ENCODE measurements around the gene RASL10B.

Gene RASL10B, protein sequence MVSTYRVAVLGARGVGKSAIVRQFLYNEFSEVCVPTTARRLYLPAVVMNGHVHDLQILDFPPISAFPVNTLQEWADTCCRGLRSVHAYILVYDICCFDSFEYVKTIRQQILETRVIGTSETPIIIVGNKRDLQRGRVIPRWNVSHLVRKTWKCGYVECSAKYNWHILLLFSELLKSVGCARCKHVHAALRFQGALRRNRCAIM

GRCh38 chr17:35731239-35731916 is at the start of gene RASL10B:
TSS of gene RASL10B (plus strand) at chr17:35731639. CDS start at chr17:35735185, 3,546 bp downstream.
- Histone ChIP-seq H3K27ac (no peak within 1 kb of the TSS), H3K9me3 (no peaks in the 10 kb centered on the region), H3K36me3 (peaks cover 30% of the 10 kb centered on the region), H3K4me3 (ENCODE audit: low read depth in 1 of 2, low read length in 1 of 2) (no peak within 1 kb of the TSS), H3K27me3 (peaks cover 52% of the 10 kb centered on the region), H3K4me1 (ENCODE audit: control insufficient read depth in 1 of 2, insufficient read depth in 1 of 2, low read depth in 1 of 2, low read length in 1 of 2) (peaks cover 0 to 6% of the 10 kb centered on the region in 2 experiments)
- TF ChIP-seq CTCF (IDR thresholded peaks at IDR 0.05), result no peak

GRCh38 chr17:35683591-35683990 is 47.8 kb upstream of the RASL10B start:
- Histone ChIP-seq H3K27ac (no peak overlapping the region), H3K36me3 (peaks cover 72% of the 10 kb centered on the region), H3K27me3 (no peaks in the 10 kb centered on the region), H3K4me3 (ENCODE audit: low read depth in 1 of 2, low read length in 1 of 2) (no peak overlapping the region), H3K9me3 (no peaks in the 10 kb centered on the region), H3K4me1 (ENCODE audit: control insufficient read depth in 1 of 2, insufficient read depth in 1 of 2, low read depth in 1 of 2, low read length in 1 of 2) (no peaks in the 10 kb centered on the region)
- no peak for TF ChIP-seq CTCF (IDR thresholded peaks at IDR 0.05)

DNA sequence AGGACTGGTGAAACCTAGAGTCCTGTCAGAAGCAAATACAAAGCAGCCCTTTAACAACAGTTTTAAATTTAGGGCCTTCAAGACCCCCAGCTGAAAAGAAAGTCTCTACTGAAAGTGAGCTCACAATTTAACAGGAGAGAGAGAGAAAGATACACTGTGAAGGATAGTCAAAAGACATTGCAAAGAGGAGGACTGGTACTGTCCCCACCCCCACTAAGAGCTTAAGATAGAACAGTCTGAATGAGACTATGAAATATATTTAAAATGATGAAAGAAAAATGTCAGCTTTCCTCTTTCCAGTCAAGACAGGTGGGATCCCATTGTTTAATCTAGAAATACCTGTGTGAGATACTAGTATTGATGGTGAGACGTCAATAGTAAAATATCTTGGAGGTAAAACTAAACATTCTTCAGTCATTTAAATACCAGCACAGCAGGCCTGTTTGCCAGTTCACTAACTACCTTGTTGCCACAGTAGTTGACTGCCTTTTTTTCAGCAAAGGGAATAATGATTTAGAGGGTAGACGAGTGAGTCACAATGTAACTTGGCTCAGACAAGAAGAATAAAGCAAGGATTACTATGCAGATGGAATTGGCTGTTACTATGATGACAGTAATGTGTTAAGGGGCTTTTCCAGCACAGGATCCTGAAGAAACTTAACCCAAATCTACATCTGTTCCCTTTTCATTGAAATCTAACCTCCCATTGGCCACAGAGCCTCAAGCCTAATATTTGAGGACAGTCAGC is 47.2 kb upstream of the RASL10B start:
- no peak for TF ChIP-seq CTCF (IDR thresholded peaks at IDR 0.05)
- H3K36me3 ChIP-seq, result peaks cover 78% of the 10 kb centered on the region
- H3K4me1 ChIP-seq (ENCODE audit: control insufficient read depth in 1 of 2, insufficient read depth in 1 of 2, low read depth in 1 of 2, low read length in 1 of 2), result no peaks in the 10 kb centered on the region
- no peaks in the 10 kb centered on the region for H3K27me3 ChIP-seq
- H3K27ac ChIP-seq, result no peak overlapping the region
- no peak overlapping the region for H3K4me3 ChIP-seq (ENCODE audit: low read depth in 1 of 2, low read length in 1 of 2)
- H3K9me3 ChIP-seq, result no peaks in the 10 kb centered on the region

- Histone ChIP-seq H3K4me1 (ENCODE audit: control insufficient read depth in 1 of 2, insufficient read depth in 1 of 2, low read depth in 1 of 2, low read length in 1 of 2) (no peaks in the 10 kb centered on the region), H3K27ac (no peak overlapping the region), H3K9me3 (no peaks in the 10 kb centered on the region), H3K36me3 (peaks cover 84% of the 10 kb centered on the region), H3K4me3 (ENCODE audit: low read depth in 1 of 2, low read length in 1 of 2) (no peak overlapping the region), H3K27me3 (no peaks in the 10 kb centered on the region)
- TF ChIP-seq CTCF (IDR thresholded peaks at IDR 0.05), result no peak
Observed at GRCh38 chr17:35692512-35693210, 38.8 kb upstream of the RASL10B start.

DNA sequence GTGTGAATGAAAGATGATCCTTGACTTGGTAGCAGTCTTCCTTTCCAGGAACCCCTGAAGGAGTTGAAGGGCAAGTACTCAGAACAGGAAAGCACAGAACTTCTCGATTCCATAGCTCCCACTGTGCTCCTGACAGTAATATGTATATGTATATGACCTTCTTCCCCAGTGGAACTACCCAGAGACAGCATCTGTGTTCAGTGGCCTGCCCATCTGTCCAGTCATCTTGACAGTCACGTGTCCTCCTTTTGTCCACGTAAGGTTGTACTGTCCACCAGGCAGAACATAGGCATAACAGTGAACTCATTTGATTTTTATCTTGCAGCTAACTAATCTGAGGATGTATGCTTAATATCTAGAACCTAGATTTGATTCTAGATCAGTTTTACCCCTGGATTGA is 37.8 kb upstream of the RASL10B start:
- no peaks in the 10 kb centered on the region for H3K9me3 ChIP-seq
- H3K36me3 ChIP-seq, result peaks cover 74% of the 10 kb centered on the region

More for the DNA sequence above, 37.8 kb upstream of the RASL10B start:
- H3K4me3 ChIP-seq (ENCODE audit: low read depth in 1 of 2, low read length in 1 of 2), result no peak overlapping the region
- no peak for TF ChIP-seq CTCF (IDR thresholded peaks at IDR 0.05)
- no peaks in the 10 kb centered on the region for H3K27me3 ChIP-seq
- H3K27ac ChIP-seq, result no peak overlapping the region
- H3K4me1 ChIP-seq (ENCODE audit: control insufficient read depth in 1 of 2, insufficient read depth in 1 of 2, low read depth in 1 of 2, low read length in 1 of 2), result no peaks in the 10 kb centered on the region

All from neutrophil (primary cell).